ENCODE results near the gene WDR31. TPM values are rescaled to one million over a fixed set of nuclear protein-coding genes. Genes with fewer than 3 reads are reported as not detected.

WDR31 gene
- polyA plus RNA-seq, 3 donors = 0.05 to 0.11 TPM; not detected in 1

- Histone ChIP-seq H3K27me3 (ENCODE audit: control insufficient read depth in 2 of 2, insufficient read depth in 2 of 2, low read length in 2 of 2) (no peaks in the 10 kb centered on the region), H3K79me2 (ENCODE audit: insufficient read depth, low read length) (no peaks in the 10 kb centered on the region), H3K36me3 (replicated peaks in 1 of 2; ENCODE audit: control insufficient read depth in 1 of 2, insufficient read depth in 2 of 2, low read length in 2 of 2) (peaks cover 56 to 71% of the 10 kb centered on the region in 2 donors), H3K9ac (ENCODE audit: insufficient read depth, low read length, poor library complexity, severe bottlenecking) (no peak overlapping the region), H3K4me1 (ENCODE audit: control insufficient read depth in 1 of 2, insufficient read depth in 2 of 2, low read length in 2 of 2) (peaks cover 11 to 27% of the 10 kb centered on the region in 2 donors), H3K9me3 (replicated peaks in 1 of 2; ENCODE audit: control insufficient read depth in 1 of 2, insufficient read depth in 1 of 2, low read length in 2 of 2) (no peaks in the 10 kb centered on the region), H3K4me3 (replicated peaks in 1 of 3; ENCODE audit: low read depth in 2 of 3, low read length in 3 of 3) (no peak overlapping the region), H3K4me2 (replicated peaks; ENCODE audit: extremely low read depth, low read length, poor library complexity, severe bottlenecking) (no peak overlapping the region), H4K20me1 (ENCODE audit: insufficient read depth, low read length) (no peaks in the 10 kb centered on the region), H2AFZ (ENCODE audit: insufficient read depth, low read depth, low read length, poor library complexity, severe bottlenecking) (no peak overlapping the region), H3K27ac (ENCODE audit: low read depth in 1 of 2, low read length in 2 of 2) (no peak overlapping the region)
- Mint-ChIP-seq H3K36me3 (peaks cover 76 to 91% of the 10 kb centered on the region in 2 donors), H3K9me3 (peaks cover 0 to 5% (median 0%) of the 10 kb centered on the region in 7 donors), H3K27me3 (ENCODE audit: low read depth in 3 of 3) (peaks cover 0 to 5% (median 0%) of the 10 kb centered on the region in 3 donors), H3K27ac (no peak overlapping the region), H3K4me3 (no peak overlapping the region), H3K4me1 (peaks cover 23% of the 10 kb centered on the region)
- DNase-seq = no peak
- WGBS (ENCODE audit: insufficient coverage) = 98% methylated on average over 11 of the region's 11 CpGs
- no peak for TF ChIP-seq CTCF (IDR thresholded peaks at IDR 0.05)
- intact Hi-C loops (cut with micrococcal nuclease) = no loop called here
Observed at GRCh38 chr9:113389451-113389850, 49.4 kb upstream of the WDR31 start.

- Mint-ChIP-seq H3K27me3 (ENCODE audit: low read depth in 3 of 3) (peaks cover 0 to 5% (median 0%) of the 10 kb centered on the region in 3 donors), H3K4me1 (peaks cover 24% of the 10 kb centered on the region), H3K36me3 (peaks cover 75 to 89% of the 10 kb centered on the region in 2 donors), H3K9me3 (peaks cover 0 to 5% (median 0%) of the 10 kb centered on the region in 7 donors), H3K27ac (peak overlapping the region in 2 of 7 donors; percentile 31 to 70), H3K4me3 (no peak overlapping the region)
- Histone ChIP-seq H3K4me3 (replicated peaks in 1 of 3; ENCODE audit: low read depth in 2 of 3, low read length in 3 of 3) (no peak overlapping the region), H3K9me3 (replicated peaks in 1 of 2; ENCODE audit: control insufficient read depth in 1 of 2, insufficient read depth in 1 of 2, low read length in 2 of 2) (no peaks in the 10 kb centered on the region), H3K27ac (ENCODE audit: low read depth in 1 of 2, low read length in 2 of 2) (no peak overlapping the region), H3K79me2 (ENCODE audit: insufficient read depth, low read length) (no peaks in the 10 kb centered on the region), H2AFZ (ENCODE audit: insufficient read depth, low read depth, low read length, poor library complexity, severe bottlenecking) (no peak overlapping the region), H3K4me1 (ENCODE audit: control insufficient read depth in 1 of 2, insufficient read depth in 2 of 2, low read length in 2 of 2) (peaks cover 11 to 30% of the 10 kb centered on the region in 2 donors), H3K27me3 (ENCODE audit: control insufficient read depth in 2 of 2, insufficient read depth in 2 of 2, low read length in 2 of 2) (no peaks in the 10 kb centered on the region), H4K20me1 (ENCODE audit: insufficient read depth, low read length) (no peaks in the 10 kb centered on the region), H3K9ac (ENCODE audit: insufficient read depth, low read length, poor library complexity, severe bottlenecking) (no peak overlapping the region), H3K36me3 (replicated peaks in 1 of 2; ENCODE audit: control insufficient read depth in 1 of 2, insufficient read depth in 2 of 2, low read length in 2 of 2) (peaks cover 54 to 70% of the 10 kb centered on the region in 2 donors), H3K4me2 (replicated peaks; ENCODE audit: extremely low read depth, low read length, poor library complexity, severe bottlenecking) (no peak overlapping the region)
- no peak for TF ChIP-seq CTCF (IDR thresholded peaks at IDR 0.05)
- intact Hi-C loops (cut with micrococcal nuclease) = no loop called here
- no peak for DNase-seq
- WGBS (ENCODE audit: insufficient coverage) = 100% methylated on average over 6 of the region's 13 CpGs
Observed at GRCh38 chr9:113388833-113389232, 48.8 kb upstream of the WDR31 start.

All from CD14-positive monocyte (primary cell).